ENCODE results near the gene GARRE1.

The GARRE1 gene

GRCh38 chr19:34298891-34299520 is 44.7 kb downstream of the GARRE1 start:
- Histone ChIP-seq H2AFZ (ENCODE audit: low read length) (no peak overlapping the region), H4K20me1 (ENCODE audit: insufficient read depth, low read length) (no peaks in the 10 kb centered on the region), H3K36me3 (replicated peaks; ENCODE audit: insufficient read depth, low read length) (no peaks in the 10 kb centered on the region), H3K4me2 (ENCODE audit: low read depth, low read length) (no peak overlapping the region), H3K4me1 (ENCODE audit: low read length) (no peaks in the 10 kb centered on the region), H3K4me3 (ENCODE audit: low read length) (no peak overlapping the region), H3F3A (ENCODE audit: insufficient read depth, low read length) (no peaks in the 10 kb centered on the region), H3K27me3 (replicated peaks; ENCODE audit: insufficient read depth, low read length) (no peaks in the 10 kb centered on the region), H3K9me3 (replicated peaks; ENCODE audit: insufficient read depth, low read length) (no peaks in the 10 kb centered on the region), H3K79me2 (ENCODE audit: low read length) (no peaks in the 10 kb centered on the region), H3K9ac (ENCODE audit: low read length) (no peak overlapping the region), H3K9me2 (replicated peaks; ENCODE audit: insufficient read depth, low read length) (no peaks in the 10 kb centered on the region), H3K27ac (ENCODE audit: low read length) (no peak overlapping the region)
- no peak for DNase-seq
- TF ChIP-seq CTCF (IDR thresholded peaks at IDR 0.05; ENCODE audit: low read length) (no peak), EZH2 (optimal IDR thresholded peaks at IDR 0.05; ENCODE audit: low read depth, low read length) (no peak), EZH2phosphoT487 (IDR thresholded peaks at IDR 0.05; ENCODE audit: low read length) (no peak)

GRCh38 chr19:34299576-34299975 is 45.2 kb downstream of the GARRE1 start:
- no peaks in the 10 kb centered on the region for H4K20me1 ChIP-seq (ENCODE audit: insufficient read depth, low read length)
- no peak overlapping the region for H3K27ac ChIP-seq (ENCODE audit: low read length)
- no peak overlapping the region for H3K9ac ChIP-seq (ENCODE audit: low read length)
- no peaks in the 10 kb centered on the region for H3K9me3 ChIP-seq (replicated peaks; ENCODE audit: insufficient read depth, low read length)
- no peaks in the 10 kb centered on the region for H3K4me1 ChIP-seq (ENCODE audit: low read length)
- H3K27me3 ChIP-seq (replicated peaks; ENCODE audit: insufficient read depth, low read length), result no peaks in the 10 kb centered on the region
- no peaks in the 10 kb centered on the region for H3K36me3 ChIP-seq (replicated peaks; ENCODE audit: insufficient read depth, low read length)
- no peak overlapping the region for H2AFZ ChIP-seq (ENCODE audit: low read length)
- H3K4me2 ChIP-seq (ENCODE audit: low read depth, low read length), result no peak overlapping the region
- no peak for DNase-seq
- H3K4me3 ChIP-seq (ENCODE audit: low read length), result no peak overlapping the region
- no peaks in the 10 kb centered on the region for H3K9me2 ChIP-seq (replicated peaks; ENCODE audit: insufficient read depth, low read length)
- H3F3A ChIP-seq (ENCODE audit: insufficient read depth, low read length), result no peaks in the 10 kb centered on the region
- TF ChIP-seq EZH2 (optimal IDR thresholded peaks at IDR 0.05; ENCODE audit: low read depth, low read length) (no peak), EZH2phosphoT487 (IDR thresholded peaks at IDR 0.05; ENCODE audit: low read length) (no peak), CTCF (IDR thresholded peaks at IDR 0.05; ENCODE audit: low read length) (no peak)
- H3K79me2 ChIP-seq (ENCODE audit: low read length), result no peaks in the 10 kb centered on the region

- Histone ChIP-seq H3K79me2 (ENCODE audit: low read length) (no peaks in the 10 kb centered on the region), H3K4me2 (ENCODE audit: low read depth, low read length) (no peak overlapping the region), H3K9me3 (replicated peaks; ENCODE audit: insufficient read depth, low read length) (no peaks in the 10 kb centered on the region), H4K20me1 (ENCODE audit: insufficient read depth, low read length) (no peaks in the 10 kb centered on the region), H3K9me2 (replicated peaks; ENCODE audit: insufficient read depth, low read length) (no peaks in the 10 kb centered on the region), H3K4me3 (ENCODE audit: low read length) (no peak overlapping the region), H3K27me3 (replicated peaks; ENCODE audit: insufficient read depth, low read length) (no peaks in the 10 kb centered on the region), H3K27ac (ENCODE audit: low read length) (no peak overlapping the region), H3K36me3 (replicated peaks; ENCODE audit: insufficient read depth, low read length) (no peaks in the 10 kb centered on the region), H3K4me1 (ENCODE audit: low read length) (no peaks in the 10 kb centered on the region), H2AFZ (ENCODE audit: low read length) (no peak overlapping the region), H3K9ac (ENCODE audit: low read length) (no peak overlapping the region), H3F3A (ENCODE audit: insufficient read depth, low read length) (no peaks in the 10 kb centered on the region)
- DNase-seq, result no peak
- no peak for TF ChIP-seq EZH2 (optimal IDR thresholded peaks at IDR 0.05; ENCODE audit: low read depth, low read length)
- TF ChIP-seq CTCF (IDR thresholded peaks at IDR 0.05; ENCODE audit: low read length), result no peak
- no peak for TF ChIP-seq EZH2phosphoT487 (IDR thresholded peaks at IDR 0.05; ENCODE audit: low read length)
Measured at GRCh38 chr19:34300380-34300779, 46.0 kb downstream of the GARRE1 start.

All from MM.1S (cell line).